NCI-H82 treated with DMSO at 0.1 percent for 48 hours (cell line): Measurements from ENCODE around the gene NR3C2.
A peak's percentile ranks its signal among the peaks of the same experiment; 100 is the strongest.

Experiments used
- DNase-seq: peaks from one replicate; lab custom pipeline; 2025; ENCODE audit not compliant: unreplicated experiment; lab: John Stamatoyannopoulos, UW

NR3C2 gene

DNA sequence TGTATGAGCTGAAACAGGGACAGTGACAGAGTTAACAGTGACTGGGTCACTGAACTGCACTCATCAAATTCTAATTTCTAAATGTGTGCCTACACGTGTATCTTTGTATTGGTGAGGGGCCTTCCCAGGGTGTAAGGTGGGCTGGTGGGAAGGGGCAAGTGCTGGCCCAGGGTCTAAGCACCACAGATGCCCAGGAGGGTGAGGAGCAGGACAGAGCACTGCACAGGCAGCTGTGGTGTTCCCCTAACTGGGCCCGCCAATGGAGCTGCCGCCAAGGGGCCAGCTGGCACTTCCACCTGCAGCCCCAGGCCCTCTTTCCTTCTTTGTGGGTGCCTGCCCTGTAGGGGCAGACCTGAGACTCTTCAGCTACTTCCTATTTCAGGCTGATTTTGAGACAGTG lies 360.5 kb downstream of the NR3C2 start:
- DNase-seq, result no peak

DNA sequence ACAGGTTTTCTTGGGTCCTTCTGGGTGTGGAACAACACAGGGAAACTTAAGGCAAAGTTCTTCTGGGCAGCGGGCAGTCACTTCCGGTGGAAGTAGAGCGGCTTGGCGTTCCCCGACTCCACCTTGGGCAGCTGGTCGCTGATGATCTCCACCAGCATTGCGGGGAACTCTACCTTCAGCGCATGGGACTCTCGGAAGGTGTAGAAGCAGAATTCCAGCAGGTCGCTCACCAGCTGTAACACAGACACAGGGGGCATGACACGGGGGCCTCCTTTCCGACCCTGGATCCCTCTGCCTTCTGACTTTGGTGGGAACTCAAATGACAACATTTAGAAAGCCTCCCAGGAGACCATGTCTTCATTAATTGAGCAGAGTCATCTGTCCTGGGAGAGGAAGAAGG lies 360.9 kb downstream of the NR3C2 start:
- DNase-seq, result no peak

DNA sequence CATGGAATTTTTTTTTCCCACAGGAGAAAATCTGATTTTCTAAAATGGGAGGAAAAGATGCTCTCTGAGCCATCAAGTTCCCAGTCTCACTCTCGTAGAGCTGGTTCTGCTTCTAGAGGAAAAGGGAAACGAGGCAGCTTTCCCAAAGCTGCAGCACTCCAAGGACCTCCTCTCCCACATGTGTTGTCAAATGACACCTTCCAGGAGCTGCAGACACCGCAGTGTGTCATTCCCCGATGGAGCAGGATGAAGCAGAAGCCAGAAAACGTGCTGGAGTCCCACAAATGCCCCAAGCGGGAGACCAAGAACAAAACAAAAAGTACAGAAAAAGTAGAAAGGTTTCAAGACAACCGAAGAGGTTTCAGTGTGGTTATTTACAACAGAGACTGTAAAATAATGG lies 362.3 kb downstream of the NR3C2 start:
- DNase-seq, result no peak

DNA sequence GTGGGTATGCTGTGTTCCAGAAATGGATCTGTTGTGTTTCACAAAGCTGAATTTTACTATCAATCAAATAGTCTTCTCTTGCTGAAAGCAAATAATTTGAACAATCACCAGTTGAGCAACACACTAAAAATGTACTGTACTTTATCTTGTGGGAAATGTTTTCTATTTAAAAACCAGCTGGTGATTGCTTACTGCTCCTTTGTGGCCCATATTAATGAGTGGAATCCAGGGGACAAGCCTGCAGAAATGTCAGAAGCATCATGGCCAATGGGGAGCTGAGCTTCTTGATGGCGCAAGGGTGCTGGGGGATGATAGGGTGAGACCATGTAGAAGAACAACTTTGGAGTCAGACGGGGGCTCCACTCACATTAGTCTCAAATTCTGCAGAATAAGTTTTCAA lies 364.2 kb downstream of the NR3C2 start:
- no peak for DNase-seq

DNA sequence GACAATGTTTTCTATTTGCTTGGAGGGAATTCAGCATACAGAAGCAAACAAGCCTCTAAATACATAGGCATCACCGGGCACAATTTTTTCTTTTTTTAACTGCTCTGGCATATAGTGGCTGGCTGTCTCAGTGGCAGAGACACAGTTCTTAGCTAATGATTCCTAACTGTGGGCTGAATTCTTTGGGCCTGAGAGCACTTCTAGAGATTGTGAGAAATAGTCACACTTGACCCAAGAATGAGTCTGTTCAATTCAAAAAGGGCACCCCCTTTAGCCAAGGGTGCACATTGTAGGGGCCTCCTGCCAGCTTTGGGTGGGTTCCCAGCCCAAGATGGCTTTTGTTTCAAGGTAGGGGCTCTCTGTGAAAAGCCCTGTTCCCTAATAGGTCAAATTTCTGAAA lies 364.6 kb downstream of the NR3C2 start:
- no peak for DNase-seq

DNA sequence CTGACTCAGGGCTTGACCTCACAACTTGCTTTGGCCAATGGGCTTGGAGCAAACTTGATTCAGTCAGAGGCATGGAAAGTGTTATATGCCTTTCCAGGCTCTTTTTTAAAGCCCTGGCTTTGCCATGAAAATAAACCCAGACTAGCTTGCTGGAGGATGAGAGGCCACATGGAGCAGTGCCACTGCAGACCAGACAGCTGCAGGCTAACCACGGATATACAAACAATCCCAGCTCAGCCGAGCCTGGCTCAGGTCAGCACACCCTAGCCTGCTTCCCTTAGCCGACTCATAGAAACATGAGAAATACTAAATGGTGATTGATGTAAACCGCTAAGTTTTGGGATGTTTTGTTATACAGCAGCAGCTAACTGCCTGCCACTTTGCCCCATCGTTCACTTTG lies 365.2 kb downstream of the NR3C2 start:
- no peak for DNase-seq

DNA sequence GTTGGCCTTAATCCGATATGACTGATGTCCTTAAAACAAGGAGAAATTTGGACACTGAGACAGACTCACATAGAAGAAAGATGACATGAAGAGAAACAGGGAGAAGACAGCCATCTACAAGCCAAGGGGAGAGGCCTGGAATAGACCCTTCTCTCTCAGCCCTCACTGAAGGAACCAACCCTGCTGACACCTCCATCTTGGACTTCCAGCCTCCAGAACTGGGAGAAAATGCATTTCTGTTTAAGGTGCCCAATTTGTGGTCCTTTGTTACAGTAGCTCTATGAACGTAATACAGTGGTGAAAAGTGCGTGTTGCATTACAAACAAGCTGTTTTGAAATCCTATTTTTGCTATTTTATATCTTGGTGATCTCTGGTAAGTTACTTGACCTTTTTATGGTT lies 366.8 kb downstream of the NR3C2 start:
- no peak for DNase-seq

DNA sequence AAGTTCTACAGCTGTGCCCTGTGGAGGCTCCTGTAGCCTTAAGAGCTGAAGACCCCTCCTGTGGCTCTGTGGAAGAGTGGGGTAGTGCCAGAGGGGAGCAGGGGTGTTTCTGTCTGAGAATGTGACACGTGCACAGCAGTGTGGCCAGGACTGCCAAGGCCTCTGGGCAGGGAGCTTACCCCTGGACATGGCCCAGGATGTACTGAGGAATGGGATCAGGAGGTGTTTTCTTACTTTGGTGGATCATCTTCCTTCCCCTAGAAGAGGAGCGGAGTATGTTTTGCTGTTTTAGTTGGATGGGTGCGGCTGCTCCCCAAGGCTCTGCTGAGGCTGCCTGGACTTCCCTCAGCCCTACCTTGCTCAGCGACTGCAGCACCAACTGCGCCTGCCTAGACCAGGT lies 367.8 kb downstream of the NR3C2 start:
- DNase-seq, result no peak

DNA sequence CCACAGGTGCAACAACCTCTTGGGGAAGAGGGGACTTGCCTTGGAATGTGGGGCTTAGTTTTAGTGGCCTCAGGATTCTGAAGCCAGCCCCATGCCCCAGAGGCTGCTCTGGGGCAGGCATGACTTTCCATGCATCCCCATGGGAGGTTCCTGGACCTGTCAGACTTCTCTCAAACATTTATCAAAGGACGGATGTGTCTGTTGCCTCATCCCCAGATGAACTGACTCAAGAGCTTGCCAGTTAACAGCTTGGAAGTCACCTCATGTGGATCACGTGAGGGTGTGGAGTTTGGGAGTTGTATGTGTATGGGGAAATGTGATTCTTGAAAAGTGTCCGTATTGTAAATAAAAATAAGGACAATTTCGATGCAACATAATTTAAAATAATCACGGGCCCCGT lies 368.9 kb downstream of the NR3C2 start:
- no peak for DNase-seq

DNA sequence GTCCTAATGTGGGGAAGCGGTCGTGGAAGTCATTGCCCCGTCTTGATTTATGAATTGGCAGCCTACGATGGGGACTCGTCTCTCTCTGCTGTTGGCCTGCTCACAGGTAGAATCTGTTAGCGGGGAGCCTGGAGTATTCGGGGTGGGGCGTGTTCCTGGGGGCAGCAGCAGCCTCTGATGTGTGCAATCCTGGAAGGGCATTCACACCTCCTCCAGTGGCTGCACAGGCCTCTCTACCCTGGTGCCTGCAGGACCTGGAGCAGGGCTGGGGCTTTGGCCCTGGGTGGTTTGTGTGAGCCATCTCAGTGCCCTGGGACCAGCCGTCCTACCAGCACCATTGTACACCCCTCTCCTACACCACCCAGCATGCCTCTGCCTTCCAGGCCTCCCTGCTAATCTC lies 369.4 kb downstream of the NR3C2 start:
- no peak for DNase-seq

DNA sequence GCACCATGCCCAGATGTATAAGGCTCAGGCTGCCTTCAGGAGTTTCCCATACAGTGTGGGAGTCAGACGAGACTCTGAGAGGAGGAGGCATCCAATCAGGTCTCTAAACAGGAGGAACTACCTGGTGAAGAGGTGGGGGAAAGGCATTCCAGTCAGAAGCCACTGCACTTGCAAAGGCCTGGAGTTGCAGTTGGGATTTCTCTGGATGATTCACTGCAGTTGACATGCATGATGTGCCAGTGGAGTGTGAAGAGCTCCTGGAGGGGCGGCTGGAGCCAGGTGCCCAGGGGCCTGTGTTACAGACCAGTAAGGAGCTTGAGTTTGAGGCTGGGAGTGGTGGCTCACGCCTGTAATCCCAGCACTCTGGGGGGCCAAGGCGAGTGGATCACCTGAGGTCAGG lies 371.2 kb downstream of the NR3C2 start:
- DNase-seq, result no peak

DNA sequence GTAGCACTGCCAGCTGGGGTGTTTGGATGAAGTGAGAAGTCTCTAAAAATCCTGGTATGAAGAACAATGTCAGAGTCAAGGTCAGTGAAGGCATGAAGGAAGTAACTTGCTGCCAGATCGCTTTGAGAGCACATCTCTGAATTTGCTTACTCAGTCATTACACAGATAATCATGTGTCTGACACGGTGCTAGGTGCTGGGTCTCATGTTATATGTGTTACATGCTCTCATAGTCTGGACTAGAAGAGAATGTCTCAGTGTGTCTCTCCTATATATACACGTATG lies 372.4 kb downstream of the NR3C2 start:
- no peak for DNase-seq

DNA sequence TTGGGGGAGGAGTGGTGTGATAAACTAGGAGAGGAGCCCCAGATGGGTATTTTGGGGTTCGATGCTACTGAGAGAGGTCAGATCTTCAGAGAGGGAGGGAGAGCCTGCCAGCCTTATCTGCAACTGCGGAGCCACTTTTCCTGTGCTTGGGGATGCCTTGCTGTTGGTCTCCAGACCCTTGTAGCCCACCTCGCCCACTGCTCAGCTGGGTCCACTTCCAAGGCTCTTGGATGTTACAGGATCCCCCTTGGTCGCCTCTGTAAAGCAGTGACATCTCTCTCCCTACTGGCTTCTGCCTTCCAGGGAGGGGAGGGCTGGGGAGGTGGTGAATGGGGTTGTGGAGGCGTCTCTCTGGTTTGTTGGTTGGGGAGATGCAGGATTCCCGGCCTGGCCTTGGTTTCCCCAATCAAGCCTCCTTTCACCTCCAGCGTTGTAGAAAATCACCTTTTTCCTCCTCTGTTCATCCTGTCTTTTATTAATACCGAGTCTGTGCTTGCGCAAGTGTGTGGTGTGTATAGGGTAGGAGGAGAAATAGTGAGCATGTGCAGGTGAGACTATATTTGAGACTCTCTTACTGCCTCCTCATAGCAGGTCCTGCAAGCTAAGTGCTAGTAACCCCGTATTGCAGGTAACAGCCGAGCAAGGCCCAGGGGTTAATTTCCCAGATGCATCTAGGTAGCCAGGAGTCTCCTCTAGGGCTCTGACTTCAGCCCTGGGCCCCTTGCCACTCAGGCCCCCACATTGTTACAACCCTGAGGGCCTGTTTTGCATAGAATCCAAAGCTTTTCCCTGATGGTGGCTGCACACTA lies 372.9 kb downstream of the NR3C2 start:
- no peak for DNase-seq

DNA sequence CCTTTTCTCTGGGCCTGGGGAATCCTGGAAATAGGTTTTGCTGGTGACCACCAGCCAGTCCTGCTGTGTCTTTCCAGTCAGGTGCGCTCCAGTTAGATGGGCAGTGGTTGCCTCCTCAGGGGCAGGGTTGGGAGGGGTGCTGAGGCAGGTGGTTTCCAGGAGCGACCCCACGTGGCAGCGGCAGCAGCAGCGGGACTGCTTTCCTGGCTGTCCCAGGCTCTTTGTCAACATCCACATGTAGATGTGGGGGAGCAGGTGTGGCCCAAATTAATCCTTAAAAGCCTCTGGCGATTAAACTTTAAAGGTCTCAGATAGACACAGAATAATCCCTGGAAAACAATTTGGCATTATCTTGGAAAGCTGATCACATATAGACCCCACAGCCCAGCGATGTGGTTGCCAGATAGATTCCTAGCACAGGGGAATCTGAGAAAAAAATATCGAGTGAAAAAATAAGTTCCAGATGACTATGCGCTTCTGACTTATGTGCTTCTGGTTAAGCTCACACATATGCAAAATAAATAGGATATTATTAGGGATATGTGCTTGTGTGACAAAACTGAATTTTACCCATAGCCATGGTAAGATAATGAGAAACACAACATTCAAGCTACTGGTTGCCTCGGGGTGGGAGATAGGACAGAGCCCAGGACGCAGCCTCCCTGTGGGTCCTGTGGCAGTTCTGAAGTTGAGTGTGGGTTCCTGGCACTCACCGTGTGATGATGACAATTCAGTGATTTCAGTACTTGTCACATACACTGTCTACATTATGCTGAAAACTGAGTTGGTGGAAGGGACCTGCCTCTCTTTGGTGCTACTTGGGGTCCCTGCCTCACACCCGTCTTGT lies 373.9 kb downstream of the NR3C2 start:
- DNase-seq, result peak; percentile 78

DNA sequence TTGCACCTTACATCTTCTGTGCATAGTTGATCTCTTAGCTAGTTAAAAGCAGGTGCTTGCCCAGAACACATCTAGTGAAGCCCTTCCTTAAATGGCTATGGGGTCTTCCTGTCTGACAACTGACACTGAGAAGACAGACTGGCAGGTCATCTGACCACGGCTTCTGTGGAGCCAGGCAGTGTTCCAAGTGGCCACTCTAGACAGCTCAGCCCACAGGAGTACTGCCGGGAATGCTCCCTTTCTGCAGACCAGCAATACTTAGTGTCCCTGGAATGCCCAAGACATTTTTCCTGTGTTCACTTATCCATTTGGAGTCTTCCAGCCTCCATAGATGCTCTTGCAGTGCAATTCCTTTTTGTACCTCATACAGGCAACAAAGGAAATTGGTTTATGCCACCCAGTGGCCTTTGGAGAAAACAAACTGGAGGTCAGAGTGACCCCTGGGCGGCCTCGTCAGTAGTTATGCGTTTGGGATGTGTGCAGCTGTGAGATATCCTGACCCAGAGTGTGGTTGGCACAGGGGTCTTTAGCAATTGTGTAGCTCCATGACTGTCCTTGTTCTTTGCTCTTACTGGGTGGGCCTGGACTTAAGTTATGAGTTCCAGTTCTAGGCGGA lies 374.8 kb downstream of the NR3C2 start:
- DNase-seq, result no peak

DNA sequence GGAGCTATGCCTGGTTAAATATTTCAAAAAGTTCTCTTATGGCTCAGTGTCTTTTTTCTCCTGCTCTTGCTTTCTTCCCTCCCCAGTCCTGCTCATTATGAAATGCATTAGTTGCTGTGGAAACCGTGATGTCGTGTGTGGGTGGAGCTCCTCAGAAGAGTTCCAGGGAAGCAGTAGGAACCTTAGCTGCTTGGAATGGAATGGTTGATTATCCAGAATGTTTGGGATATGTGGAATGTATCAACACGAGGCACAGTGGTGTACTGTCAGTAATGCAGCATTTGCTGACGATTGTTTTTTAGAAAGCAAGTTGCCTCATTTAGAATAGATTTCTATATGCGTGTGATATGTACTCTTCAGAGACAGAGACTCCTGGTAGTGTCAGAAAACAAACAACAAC lies 377.1 kb downstream of the NR3C2 start:
- DNase-seq, result no peak

DNA sequence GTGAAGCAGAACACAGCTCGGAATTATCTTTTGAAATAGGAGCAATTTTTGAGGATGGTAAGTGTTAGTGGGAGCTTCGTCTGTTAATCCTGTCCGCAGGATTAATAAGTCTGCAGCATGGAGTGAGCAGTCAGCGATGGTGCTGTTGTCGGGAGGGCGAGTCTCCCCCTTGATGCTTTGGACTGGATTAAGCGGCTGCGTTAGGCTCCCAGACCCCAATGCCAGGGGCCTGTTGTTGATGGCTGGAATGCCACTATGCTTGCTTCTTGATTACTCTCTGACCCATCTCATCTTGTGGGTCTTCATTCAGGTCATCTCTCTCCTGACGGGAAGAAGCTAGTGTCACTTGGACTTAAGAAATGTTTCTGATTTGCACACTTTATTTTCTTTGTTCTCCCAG lies 377.8 kb downstream of the NR3C2 start:
- peak; percentile 43 for DNase-seq

DNA sequence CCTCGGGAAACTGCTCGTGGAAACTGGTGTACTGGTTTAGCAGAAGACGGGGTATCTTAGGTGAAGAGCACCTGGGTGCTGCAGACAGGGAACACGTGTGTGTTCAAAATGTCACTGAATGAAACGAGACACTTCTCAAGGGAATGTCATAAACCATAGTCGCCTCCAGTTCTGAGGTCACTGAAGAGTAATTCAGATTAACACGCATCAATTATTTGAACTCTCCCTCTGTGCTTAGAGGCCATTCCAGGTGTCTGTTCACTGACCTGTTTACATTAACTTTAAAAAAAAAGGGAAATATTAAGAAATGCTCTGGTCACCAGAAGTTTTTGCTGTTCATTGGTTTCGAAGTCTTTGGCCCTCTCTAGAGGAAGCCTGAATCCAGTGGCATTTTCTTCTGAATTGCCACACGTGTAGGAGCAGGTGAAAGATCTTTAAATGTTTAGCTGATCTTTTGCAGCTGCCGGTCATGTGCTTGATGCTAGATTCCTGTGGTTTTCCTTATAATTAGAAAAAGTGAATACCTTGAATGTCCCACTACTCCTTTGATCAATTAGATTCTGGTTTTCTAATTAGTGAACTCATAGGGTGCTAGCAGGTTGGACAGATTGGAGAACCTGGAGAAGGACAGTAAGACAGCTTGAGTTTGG lies 379.8 kb downstream of the NR3C2 start:
- no peak for DNase-seq

DNA sequence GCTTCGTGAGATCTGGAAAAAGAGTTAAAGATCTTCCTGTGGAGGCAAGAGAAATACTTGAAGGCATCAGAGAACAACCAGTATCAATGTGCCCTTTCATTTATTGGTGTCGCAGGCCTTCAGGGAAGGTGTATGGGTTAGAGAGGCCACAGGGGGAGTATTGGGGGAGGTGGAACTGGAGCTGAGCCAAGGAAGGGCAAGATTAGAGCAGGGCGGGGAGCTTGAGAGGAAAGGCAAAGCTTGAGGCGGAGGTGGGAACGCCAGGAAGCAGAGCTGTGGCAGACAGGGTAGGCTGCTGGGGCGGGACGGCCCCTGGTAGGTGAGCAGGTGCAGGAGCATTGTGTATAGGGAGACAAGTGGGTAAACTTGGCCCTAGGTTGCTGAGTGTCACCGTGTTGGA lies 380.4 kb downstream of the NR3C2 start:
- DNase-seq, result peak; percentile 62

DNA sequence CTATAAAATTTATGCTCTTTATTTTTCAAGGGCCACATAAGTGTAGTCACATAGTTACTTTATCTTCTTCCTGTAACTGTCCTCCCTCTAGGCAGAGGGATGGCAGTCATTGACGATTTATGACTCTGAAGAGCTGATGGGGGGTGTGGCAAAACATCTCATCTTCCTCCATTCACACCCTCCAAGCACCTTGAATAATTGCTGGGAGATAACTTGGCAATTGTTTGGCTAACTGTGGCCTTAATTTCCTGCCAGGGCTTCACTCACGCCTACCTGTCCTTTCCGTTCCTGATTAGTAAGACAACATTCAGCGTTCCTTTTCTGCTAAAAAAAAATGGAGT lies 381.1 kb downstream of the NR3C2 start:
- no peak for DNase-seq

DNA sequence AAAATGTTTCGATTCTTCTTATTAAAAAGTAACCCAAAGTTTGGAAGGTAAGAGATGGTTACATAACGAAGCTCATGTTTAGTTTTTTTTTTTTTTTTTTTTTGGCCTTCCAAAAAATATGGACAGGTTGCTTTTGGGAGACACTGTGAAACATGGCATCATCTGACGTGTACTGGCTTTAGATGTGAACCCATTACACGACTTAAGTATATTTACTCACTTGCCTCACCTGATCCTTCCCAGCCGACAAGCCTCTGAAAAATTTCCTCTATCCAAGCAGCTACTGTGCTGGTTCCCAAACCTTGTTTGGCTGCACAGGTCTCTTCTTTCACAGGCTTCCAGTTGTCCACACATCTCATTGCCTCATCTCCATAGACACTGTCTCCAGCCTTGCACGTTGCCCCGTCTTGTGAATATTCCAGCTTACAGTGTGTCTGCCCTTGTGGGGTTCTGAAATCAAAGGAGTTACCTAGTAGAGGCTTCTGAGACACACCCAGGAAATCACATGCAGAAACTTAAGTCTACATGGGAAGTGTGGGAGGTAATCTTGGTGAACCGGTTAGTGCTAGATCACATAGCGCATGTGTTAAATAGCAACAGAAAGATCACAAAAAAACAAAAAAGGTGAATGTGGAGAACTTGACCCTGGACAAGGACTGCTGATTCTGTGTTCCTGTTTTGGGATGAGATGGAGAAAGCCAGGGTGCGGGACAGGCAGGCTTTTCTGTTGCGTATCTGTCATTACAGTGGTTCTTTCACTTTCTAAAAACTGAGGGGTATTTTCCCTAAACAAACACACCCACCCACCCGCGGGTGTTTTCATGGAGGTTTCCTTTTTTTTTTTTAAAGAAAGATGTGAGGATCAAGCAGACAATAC lies 381.7 kb downstream of the NR3C2 start:
- no peak for DNase-seq
